GM21526 (cell line): Measurements from ENCODE around the gene SDR42E2.
"Not testable (repeated sequence)": the region's sequence is repeated elsewhere in the genome, so short reads cannot be mapped to it uniquely, and the experiment has no call there.

Source experiments
- ATAC-seq: cut with Tn5 transposase; IDR thresholded peaks from one replicate; pipeline ENCODE4 v1.9.1; 2021; ENCODE audit warnings: moderate library complexity; ENCODE audit not compliant: unreplicated experiment, low FRiP score

Gene SDR42E2

GRCh38 chr16:22190081-22190775 is 27.9 kb downstream of the SDR42E2 start:
- peak; percentile 54 for ATAC-seq

- ATAC-seq = peak; percentile 40
Observed at GRCh38 chr16:22190776-22191531, 28.6 kb downstream of the SDR42E2 start.

- no peak for ATAC-seq
Observed at GRCh38 chr16:22191532-22192260, 29.4 kb downstream of the SDR42E2 start.

GRCh38 chr16:22192261-22193062 is 30.2 kb downstream of the SDR42E2 start:
- no peak for ATAC-seq

GRCh38 chr16:22193063-22193411 is 30.7 kb downstream of the SDR42E2 start:
- ATAC-seq = no peak

GRCh38 chr16:22194707-22195444 is 32.6 kb downstream of the SDR42E2 start:
- ATAC-seq = no peak

GRCh38 chr16:22195445-22195694 is 33.1 kb downstream of the SDR42E2 start:
- ATAC-seq = no peak

GRCh38 chr16:22195695-22196558 is 33.6 kb downstream of the SDR42E2 start:
- ATAC-seq = peak; percentile 33

GRCh38 chr16:22196559-22197168 is 34.4 kb downstream of the SDR42E2 start:
- not testable (repeated sequence) for ATAC-seq

- no peak for ATAC-seq
Observed at GRCh38 chr16:22198547-22199293, 36.4 kb downstream of the SDR42E2 start.

- no peak for ATAC-seq
Observed at GRCh38 chr16:22202261-22202637, 39.9 kb downstream of the SDR42E2 start.

- no peak for ATAC-seq
Observed at GRCh38 chr16:22203091-22203490, 40.8 kb downstream of the SDR42E2 start.

- ATAC-seq = no peak
Observed at GRCh38 chr16:22204091-22204655, 41.9 kb downstream of the SDR42E2 start.

- ATAC-seq = no peak
Observed at GRCh38 chr16:22205577-22206012, 43.3 kb downstream of the SDR42E2 start.

GRCh38 chr16:22206013-22206841 is 43.9 kb downstream of the SDR42E2 start, which contains the start of gene EEF2K:
EEF2K (plus strand) TSS chr16:22206278; CDS start chr16:22225730, 19,452 bp downstream.
- ATAC-seq = peak; percentile 67

GRCh38 chr16:22206842-22207714 is 44.8 kb downstream of the SDR42E2 start:
- ATAC-seq = peak; percentile 44
